Measurements from ENCODE around the gene EPS8.

The EPS8 gene

DNA sequence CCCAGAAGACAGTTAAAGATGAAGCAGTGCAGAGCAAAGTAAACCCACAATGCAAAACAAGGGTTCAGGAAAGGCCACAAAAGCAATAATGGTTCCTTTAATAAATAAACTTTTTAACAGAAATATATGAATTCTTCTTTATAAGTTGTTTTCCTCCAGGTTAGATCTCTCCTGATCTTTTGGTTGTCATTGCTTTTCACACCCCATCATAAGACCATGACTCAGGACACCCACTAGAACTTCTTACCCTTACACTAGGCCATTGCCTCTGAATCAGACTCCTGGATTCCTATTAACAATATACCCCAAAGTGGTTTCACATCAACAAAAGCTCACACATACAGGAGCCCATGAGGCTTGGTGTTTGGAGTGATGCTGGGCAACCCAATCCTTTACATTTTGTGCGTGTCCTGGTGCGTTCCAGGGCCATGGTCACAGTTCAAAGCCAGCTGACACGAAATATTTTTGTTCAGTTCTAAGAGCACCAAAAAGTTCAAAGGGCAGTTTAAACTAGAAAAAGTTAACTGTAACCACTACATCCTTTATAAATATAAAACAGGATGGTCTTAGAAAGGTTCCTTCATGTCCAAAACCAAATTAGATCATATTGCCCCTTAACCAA, 187.0 kb downstream of the EPS8 start:
- no peak for DNase-seq (ENCODE audit: low read depth in 3 of 3)

- DNase-seq (ENCODE audit: low read depth in 3 of 3): peak in 1 of 3 donors; percentile 3
Measured at GRCh38 chr12:15601210-15601800, 187.9 kb downstream of the EPS8 start.

- DNase-seq (ENCODE audit: low read depth in 3 of 3): no peak
Measured at GRCh38 chr12:15600223-15600935, 188.8 kb downstream of the EPS8 start.

DNA sequence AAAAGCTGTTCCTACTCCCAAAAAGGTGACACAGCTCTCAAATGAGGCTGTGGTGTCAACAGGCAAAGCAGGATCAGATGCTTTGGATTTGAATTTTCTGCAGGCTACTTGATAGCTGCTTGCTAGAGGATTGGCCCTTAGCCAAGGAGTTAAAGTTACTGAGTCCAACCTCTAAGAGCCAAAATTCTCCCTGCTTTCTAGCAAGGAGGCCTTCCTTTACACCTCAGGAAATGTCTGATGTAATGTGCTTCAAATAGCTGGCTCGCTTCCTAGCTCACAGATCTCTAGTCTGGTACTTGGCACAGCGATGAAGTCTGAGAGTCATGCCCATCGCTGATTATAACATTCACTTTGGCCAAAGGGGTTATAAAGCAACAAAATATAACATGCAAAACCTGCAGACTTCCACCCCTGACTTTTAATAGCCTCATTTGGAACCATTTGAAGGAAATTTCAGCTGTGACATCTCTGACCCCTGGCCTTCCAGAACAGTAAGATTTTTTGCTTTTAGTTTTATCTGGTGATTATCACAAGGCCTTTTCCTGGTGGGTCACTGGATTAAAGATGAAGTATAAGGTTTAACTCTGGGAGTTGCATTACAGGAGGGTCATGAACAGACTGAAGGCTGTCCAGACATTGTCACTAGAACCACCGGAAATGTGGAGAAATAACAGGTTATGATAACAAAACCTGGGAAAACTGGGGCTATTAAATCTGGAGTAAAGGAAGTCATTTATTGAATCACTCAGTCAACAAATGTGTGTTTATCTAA, 189.7 kb downstream of the EPS8 start:
- no peak for DNase-seq (ENCODE audit: low read depth in 3 of 3)

DNA sequence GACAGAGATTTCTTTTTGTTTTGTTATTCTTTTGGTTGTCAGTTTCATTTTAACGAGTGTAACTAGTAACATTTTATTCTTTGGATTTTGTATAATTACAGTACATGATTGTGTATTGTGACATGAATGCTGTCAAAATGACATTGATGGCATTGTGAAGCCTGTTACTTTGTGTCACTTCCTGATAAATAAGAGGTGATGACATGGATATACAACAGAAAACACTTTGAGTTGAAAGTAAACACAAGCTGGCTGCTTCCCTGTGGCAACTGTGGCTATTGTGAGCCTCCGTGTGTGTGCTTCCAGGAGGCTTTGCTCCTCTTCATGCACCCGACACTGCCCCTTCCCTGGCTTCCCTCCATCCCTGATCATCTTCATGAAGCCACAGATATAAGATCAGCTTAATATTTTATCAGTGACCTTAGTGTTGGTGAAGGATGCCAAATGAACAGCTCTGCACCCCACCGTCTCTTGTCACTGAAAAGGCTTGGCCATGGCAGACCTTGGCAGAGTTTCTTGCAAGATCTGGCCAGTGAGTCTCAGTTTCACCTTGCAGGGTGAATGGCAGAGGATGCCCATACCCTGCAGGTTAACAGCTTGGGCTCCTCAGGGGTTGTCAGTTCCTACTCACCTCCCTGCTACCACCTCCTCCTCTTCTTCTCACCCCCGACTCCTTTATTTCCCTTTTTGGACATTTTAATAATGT, 191.9 kb downstream of the EPS8 start:
- DNase-seq (ENCODE audit: low read depth in 3 of 3): no peak

- DNase-seq (ENCODE audit: low read depth in 3 of 3): no peak
Measured at GRCh38 chr12:15596174-15596573, 193.0 kb downstream of the EPS8 start.

- DNase-seq (ENCODE audit: low read depth in 3 of 3): no peak
Measured at GRCh38 chr12:15592934-15593333, 196.3 kb downstream of the EPS8 start.

DNA sequence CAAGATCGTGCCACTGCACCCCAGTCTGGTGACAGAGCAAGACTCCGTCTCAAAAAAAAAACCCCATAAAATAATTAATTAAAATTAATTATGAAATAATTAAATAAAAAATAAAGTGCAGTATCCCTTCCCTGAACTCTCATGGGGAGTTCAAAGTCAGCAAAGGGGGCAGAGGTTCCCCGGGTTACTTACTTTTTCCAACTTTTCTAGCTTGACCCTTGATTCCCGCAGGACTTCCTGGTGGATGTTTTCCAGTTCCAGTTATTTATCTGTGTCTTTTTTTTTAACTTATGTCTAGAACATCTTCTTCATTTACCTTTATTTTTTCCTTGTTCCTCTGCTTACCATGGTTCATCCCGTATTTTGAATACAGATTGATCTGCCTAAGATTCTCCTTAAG, 197.4 kb downstream of the EPS8 start:
- no peak for DNase-seq (ENCODE audit: low read depth in 3 of 3)

DNA sequence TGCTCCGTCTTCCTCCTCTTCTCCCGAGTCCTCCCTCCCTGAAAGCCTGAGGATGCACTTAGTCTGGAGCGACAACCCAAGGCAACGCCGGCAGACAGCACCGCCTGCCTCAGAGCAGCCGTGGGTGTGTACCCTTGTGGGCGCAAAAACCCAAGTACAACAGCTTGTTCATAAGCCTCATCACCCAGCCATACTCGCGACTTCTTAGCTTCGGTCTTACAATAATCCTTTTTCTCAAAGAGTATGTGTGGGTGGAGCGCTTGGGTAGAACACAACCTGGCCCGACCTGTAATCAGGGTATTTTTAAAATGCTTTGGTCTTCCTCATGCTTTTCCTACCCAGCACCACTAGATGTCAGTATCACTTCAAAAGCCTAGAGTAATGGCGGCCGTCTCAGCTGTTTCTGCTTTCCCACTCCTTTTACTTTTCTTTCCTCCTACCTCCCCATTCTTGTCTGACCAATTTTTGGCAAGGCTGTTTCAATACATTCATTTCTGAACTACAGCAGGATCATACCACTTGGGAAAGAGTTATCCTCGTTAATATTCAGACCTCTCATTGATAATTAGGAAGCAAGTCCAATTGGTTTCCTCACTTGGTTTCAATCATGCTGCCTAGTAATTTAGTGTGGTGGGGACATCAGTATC, 198.9 kb downstream of the EPS8 start:
- peak in 2 of 3 donors; percentile 18 to 36 for DNase-seq (ENCODE audit: low read depth in 3 of 3)

- DNase-seq (ENCODE audit: low read depth in 3 of 3): no peak
Measured at GRCh38 chr12:15589328-15590032, 199.7 kb downstream of the EPS8 start.

GRCh38 chr12:15584366-15585041, 204.7 kb downstream of the EPS8 start:
- DNase-seq (ENCODE audit: low read depth in 3 of 3): no peak

DNA sequence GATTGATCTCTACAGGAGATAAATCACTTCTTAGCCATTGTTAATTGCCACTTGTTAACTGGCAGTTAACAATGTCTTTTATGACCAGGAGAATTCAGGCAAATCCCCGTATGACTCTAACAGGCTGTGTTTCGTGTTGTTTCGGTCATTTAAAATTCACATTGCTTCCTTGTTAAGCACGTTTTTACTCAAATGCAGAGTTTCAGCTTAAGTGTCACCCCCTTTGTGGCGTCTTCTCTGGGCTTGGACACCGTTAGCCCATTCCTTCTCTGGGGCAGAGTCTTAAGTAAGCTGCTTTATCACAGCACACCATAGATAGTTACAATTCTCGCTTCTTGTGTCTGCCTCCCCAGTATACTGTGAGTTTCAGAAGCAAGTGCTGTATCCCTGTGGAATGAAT, 205.4 kb downstream of the EPS8 start:
- DNase-seq (ENCODE audit: low read depth in 3 of 3): no peak

GRCh38 chr12:15581006-15581405, 208.2 kb downstream of the EPS8 start:
- DNase-seq (ENCODE audit: low read depth in 3 of 3): no peak

DNA sequence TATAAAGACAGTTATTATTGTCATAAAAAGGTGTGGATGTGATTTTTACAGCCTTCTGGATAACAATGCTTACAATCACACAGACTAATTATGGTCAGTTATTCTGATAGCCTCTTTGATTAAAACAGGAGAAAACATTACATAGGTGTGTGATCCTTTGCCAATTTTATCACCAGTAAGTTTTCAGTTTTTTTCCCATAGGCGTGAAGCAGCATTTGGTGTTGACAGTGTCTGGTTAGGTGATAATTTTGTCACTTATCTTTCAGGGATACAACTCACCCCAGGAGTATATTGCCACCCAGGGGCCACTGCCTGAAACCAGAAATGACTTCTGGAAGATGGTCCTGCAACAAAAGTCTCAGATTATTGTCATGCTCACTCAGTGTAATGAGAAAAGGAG, 208.8 kb downstream of the EPS8 start:
- DNase-seq (ENCODE audit: low read depth in 3 of 3): no peak

GRCh38 chr12:15575671-15576541, 213.3 kb downstream of the EPS8 start:
- DNase-seq (ENCODE audit: low read depth in 3 of 3): no peak

DNA sequence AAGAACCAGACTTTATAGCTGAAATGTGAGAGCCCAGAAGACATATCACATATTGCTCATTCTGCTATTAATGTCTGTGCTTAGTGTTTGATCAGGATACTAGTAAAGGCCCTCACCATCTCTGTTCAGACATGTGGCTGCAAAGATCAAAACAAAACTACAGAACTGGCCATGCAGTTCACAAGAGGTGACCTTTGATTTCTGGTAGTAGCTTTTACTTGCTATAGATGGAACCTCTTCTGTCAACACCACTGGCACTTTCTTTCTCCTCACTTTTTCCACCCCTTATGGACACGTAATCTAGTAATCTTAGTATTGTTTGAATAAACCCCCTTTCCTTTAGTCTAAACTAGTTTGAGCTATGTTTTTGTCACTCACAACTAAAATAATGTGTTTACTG, 214.8 kb downstream of the EPS8 start:
- no peak for DNase-seq (ENCODE audit: low read depth in 3 of 3)

All from stimulated activated CD4-positive, alpha-beta T cell treated with anti-CD3 and anti-CD28 coated beads, TNF-alpha, amount 100 ng/mL, for 48 hours (primary cell).